Liver (tissue), 9 donors: Measurements from ENCODE around the gene GOLT1B. TPM values are rescaled to one million over a fixed set of nuclear protein-coding genes. Genes with fewer than 3 reads are reported as not detected.

ENCODE experiments used
- DNase-seq: peaks from one replicate; pipeline ENCODE4 v3.0.0-alpha.2; 2017; ENCODE audit warnings: low spot score
- H3K27ac ChIP-seq, 2 donors: one replicate each; pipeline ENCODE4 v1.7.0; 2013; ENCODE audit warnings: inconsistent platforms in 2 of 2, low read length in 2 of 2, control low read depth in 1 of 2, low read depth in 1 of 2, mild to moderate bottlenecking in 1 of 2
- H3K27me3 ChIP-seq, 4 donors: one replicate each; pipeline versions ENCODE4 v1.6.1 to v1.7.0; 2013; ENCODE audit warnings: low read length in 3 of 4, inconsistent platforms in 1 of 4, mild to moderate bottlenecking in 1 of 4, moderate library complexity in 1 of 4; ENCODE audit not compliant: control insufficient read depth in 4 of 4, insufficient read depth in 4 of 4
- H3K36me3 ChIP-seq, 4 donors: one replicate each; pipeline versions ENCODE4 v1.6.1 to v1.7.0; 2013; ENCODE audit warnings: low read length in 3 of 4, mild to moderate bottlenecking in 3 of 4, low read depth in 1 of 4, moderate library complexity in 1 of 4; ENCODE audit not compliant: control insufficient read depth in 4 of 4, insufficient read depth in 3 of 4
- H3K4me1 ChIP-seq, 4 donors: one replicate each; pipeline versions ENCODE4 v1.6.1 to v1.7.0; 2013; ENCODE audit warnings: low read length in 3 of 4, mild to moderate bottlenecking in 3 of 4, moderate library complexity in 1 of 4; ENCODE audit not compliant: control insufficient read depth in 4 of 4, insufficient read depth in 4 of 4
- H3K4me3 ChIP-seq, 3 donors: one replicate each; pipeline versions ENCODE4 v1.6.1 to v1.7.0; 2013; ENCODE audit warnings: low read length in 3 of 3, control low read depth in 1 of 3, low read depth in 1 of 3, mild to moderate bottlenecking in 1 of 3
- H3K9ac ChIP-seq, 2 donors: one replicate each; pipeline ENCODE4 v1.7.0; 2013; ENCODE audit warnings: low read length in 2 of 2, mild to moderate bottlenecking in 2 of 2, moderate library complexity in 2 of 2, control low read depth in 1 of 2, low read depth in 1 of 2
- H3K9me3 ChIP-seq, 4 donors: one replicate each; pipeline versions ENCODE4 v1.6.1 to v1.7.0; 2013; ENCODE audit warnings: low read length in 3 of 4; ENCODE audit not compliant: control insufficient read depth in 4 of 4
- ATF3 ChIP-seq: IDR thresholded peaks from 2 replicates; pipeline ENCODE4 v1.6.1; 2016; ENCODE audit warnings: antibody characterized with exemption
- CTCF ChIP-seq: fragments of 150-350 bp; IDR thresholded peaks from 2 replicates; pipeline ENCODE4 v1.5.1; 2017; ENCODE audit warnings: improper control_type of control experiment, low read depth, low read length; ENCODE audit not compliant: missing input control
- FOXA2 ChIP-seq: IDR thresholded peaks from 2 replicates; pipeline ENCODE4 v1.6.1; 2016; ENCODE audit warnings: antibody characterized with exemption
- GABPA ChIP-seq, 2 donors: IDR thresholded peaks in 1 of 2; conservative IDR thresholded peaks in 1 of 2; 2 replicates each; pipeline ENCODE4 v1.6.1; 2016; ENCODE audit warnings: antibody characterized with exemption in 2 of 2, mild to moderate bottlenecking in 1 of 2, moderate library complexity in 1 of 2
- HNF4A ChIP-seq, 2 donors: conservative IDR thresholded peaks; 2 replicates each; pipeline ENCODE4 v1.6.1; 2016; ENCODE audit warnings: antibody characterized with exemption in 2 of 2, mild to moderate bottlenecking in 2 of 2
- HNF4G ChIP-seq: IDR thresholded peaks from 2 replicates; pipeline ENCODE4 v1.6.1; 2016; ENCODE audit warnings: antibody characterized with exemption
- REST ChIP-seq: IDR thresholded peaks from 2 replicates; pipeline ENCODE4 v1.6.1; 2016; ENCODE audit warnings: antibody characterized with exemption, mild to moderate bottlenecking
- SP1 ChIP-seq: IDR thresholded peaks from 2 replicates; pipeline ENCODE4 v1.6.1; 2018; ENCODE audit warnings: antibody characterized with exemption, mild to moderate bottlenecking
- TAF1 ChIP-seq: conservative IDR thresholded peaks from 2 replicates; pipeline ENCODE4 v1.6.1; 2016; ENCODE audit warnings: antibody characterized with exemption, mild to moderate bottlenecking
- YY1 ChIP-seq: IDR thresholded peaks from 2 replicates; pipeline ENCODE4 v1.6.1; 2016; ENCODE audit warnings: antibody characterized with exemption, mild to moderate bottlenecking
- ZBTB33 ChIP-seq: IDR thresholded peaks from 2 replicates; pipeline ENCODE4 v1.6.1; 2016; ENCODE audit warnings: antibody characterized with exemption
- WGBS: extraction: QIAGEN DNeasy Blood & Tissue Kit; methylation state at CpG from one replicate; pipeline ENCODE4 v1.1.7; 2013; 5-methylcytosine and 5-hydroxymethylcytosine counted together
- polyA plus RNA-seq, 2 donors: library from polyadenylated mRNA; stranded (reverse) in 1 of 2; unstranded in 1 of 2; fragments of 200-250 nt in 1 of 2; fragments of >200 nt in 1 of 2; fragmentation: Nextera tagmentation in 1 of 2; extraction: Ambion mirVana in 1 of 2; gene quantifications; one replicate each; pipeline versions ENCODE4 v1.2.1 to v1.2.3, GENCODE V29; 2013 to 2015
- total RNA-seq, 2 donors: library from RNA; depleted of rRNA; stranded (reverse); fragments of >200 nt; gene quantifications; one replicate each; pipeline ENCODE4 v1.2.3, GENCODE V29; 2014
- donor health status: healthy.
- donor health status: healthy.
- donor health status: healthy.
- donor health status: healthy.
- donor health status: healthy.

Gene GOLT1B
- total and polyA plus RNA-seq, 4 donors: 11.0 to 36.9 (median 17.3) TPM

- DNase-seq: no peak
- Histone ChIP-seq H3K27ac (no peak overlapping the region), H3K9ac (no peak overlapping the region), H3K4me1 (no peaks in the 10 kb centered on the region), H3K36me3 (peaks cover 0 to 14% (median 9%) of the 10 kb centered on the region in 4 donors), H3K9me3 (no peaks in the 10 kb centered on the region), H3K27me3 (no peaks in the 10 kb centered on the region), H3K4me3 (no peak overlapping the region)
- TF ChIP-seq ATF3: no peak
- TF ChIP-seq FOXA2: no peak
- TF ChIP-seq GABPA (IDR thresholded peaks at IDR 0.05 in 1 of 2, conservative IDR thresholded peaks at IDR 0.05 in 1 of 2): no peak
- no peak for TF ChIP-seq TAF1
- no peak for TF ChIP-seq YY1
- no peak for TF ChIP-seq HNF4G
Measured at GRCh38 chr12:21553329-21553675, 51.7 kb downstream of the GOLT1B start.

- H3K36me3 ChIP-seq: peaks cover 0 to 13% (median 11%) of the 10 kb centered on the region in 4 donors
- TF ChIP-seq REST (no peak), CTCF (no peak), HNF4G (no peak), SP1 (no peak), HNF4A (conservative IDR thresholded peaks at IDR 0.05) (no peak), GABPA (IDR thresholded peaks at IDR 0.05 in 1 of 2, conservative IDR thresholded peaks at IDR 0.05 in 1 of 2) (no peak), ZBTB33 (no peak), YY1 (no peak), TAF1 (no peak)
Measured at GRCh38 chr12:21558100-21558679, 56.6 kb downstream of the GOLT1B start.

More at GRCh38 chr12:21558100-21558679, 56.6 kb downstream of the GOLT1B start:
- no peaks in the 10 kb centered on the region for H3K9me3 ChIP-seq
- 84% methylated on average over 9 of the region's 9 CpGs for WGBS
- peaks cover 0 to 6% (median 1%) of the 10 kb centered on the region in 4 donors for H3K4me1 ChIP-seq
- no peak for DNase-seq
- no peak overlapping the region for H3K9ac ChIP-seq
- no peak overlapping the region for H3K27ac ChIP-seq
- no peak overlapping the region for H3K4me3 ChIP-seq
- no peaks in the 10 kb centered on the region for H3K27me3 ChIP-seq
